Erythroblast (primary cell): ENCODE measurements around the gene KCNMA1.

Source experiments
- GATA1 ChIP-seq: IDR thresholded peaks from 2 replicates; pipeline ENCODE4 v1.6.1; 2011; ENCODE audit warnings: low read depth, mild to moderate bottlenecking, control low read depth, low read length, moderate library complexity
- POLR2A ChIP-seq: IDR thresholded peaks from 2 replicates; pipeline ENCODE4 v1.6.1; 2011; ENCODE audit warnings: mild to moderate bottlenecking, low read length

DNA sequence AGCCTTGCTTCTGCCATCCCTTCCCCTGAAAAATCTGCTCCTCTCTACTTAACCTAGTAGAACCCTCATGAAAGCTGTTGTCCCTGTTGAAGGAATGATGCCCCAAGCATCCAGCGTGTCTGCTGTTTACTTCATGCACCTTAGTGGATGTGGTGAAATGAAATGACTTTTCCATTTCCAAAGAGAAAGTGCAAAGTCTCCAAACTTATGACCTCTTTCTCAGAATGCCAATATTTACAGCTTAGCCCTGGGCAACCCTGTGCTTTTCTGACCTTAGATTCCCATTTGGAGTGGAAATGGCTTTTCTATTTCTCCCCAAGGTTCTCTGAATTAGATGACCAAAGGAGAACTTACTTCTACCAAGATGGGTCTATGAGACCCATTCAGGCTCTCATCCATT is 256.9 kb downstream of the KCNMA1 start:
- no peak for TF ChIP-seq POLR2A
- no peak for TF ChIP-seq GATA1
